ENCODE results near the gene DPP7.
"Not testable (repeated sequence)": the region's sequence is repeated elsewhere in the genome, so short reads cannot be mapped to it uniquely, and the experiment has no call there.

DPP7 gene

DNA sequence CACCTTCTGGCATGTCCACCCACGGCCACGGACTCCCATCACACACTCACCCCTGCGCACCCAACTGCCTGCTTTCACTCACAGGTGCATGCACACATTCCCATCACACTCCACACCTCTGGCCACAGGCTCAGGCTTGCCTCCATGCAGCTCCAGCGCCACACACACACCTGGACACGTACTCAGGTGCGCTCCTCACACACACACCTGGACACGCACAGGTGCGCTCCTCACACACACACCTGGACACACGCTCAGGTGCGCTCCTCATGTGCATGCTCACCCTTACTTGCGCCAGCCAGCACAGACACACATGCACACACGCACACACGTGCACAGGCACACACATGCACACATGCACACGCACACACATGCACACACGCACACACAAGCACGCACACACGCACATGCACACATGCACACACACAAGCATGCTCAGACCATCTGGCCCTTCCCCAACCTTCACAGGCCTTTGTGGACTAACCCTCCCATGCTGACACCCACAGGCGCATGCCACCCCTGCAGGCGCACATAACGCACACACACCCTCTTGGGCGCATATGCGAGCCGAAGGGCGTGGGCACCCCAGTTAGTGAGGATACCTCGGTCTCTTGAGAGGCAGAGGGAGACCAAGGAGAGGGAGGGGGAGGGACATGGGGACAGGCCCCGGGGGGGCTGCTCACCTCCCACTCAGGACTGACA lies 32.7 kb upstream of the DPP7 start:
- DNase-seq = no peak

DNA sequence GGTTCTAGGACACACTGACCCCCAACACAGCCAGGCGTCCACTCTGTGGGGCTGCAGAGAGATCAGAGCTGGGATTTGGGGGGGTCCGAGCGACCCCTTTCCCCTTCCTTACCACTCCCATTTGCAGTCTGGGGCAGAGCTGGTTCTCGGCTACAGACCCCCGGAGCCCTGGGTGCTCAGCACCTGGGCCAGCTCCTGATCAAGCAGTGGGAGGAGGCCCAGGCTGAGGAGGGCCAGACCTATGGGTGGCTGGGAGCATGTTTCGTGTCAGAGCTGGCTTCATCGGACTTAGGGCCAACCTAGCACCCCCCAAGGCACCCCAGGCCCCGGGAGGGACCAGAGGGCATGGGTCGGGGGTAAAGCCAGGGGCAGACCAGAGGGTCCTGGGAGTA lies 32.0 kb upstream of the DPP7 start:
- DNase-seq = no peak

DNA sequence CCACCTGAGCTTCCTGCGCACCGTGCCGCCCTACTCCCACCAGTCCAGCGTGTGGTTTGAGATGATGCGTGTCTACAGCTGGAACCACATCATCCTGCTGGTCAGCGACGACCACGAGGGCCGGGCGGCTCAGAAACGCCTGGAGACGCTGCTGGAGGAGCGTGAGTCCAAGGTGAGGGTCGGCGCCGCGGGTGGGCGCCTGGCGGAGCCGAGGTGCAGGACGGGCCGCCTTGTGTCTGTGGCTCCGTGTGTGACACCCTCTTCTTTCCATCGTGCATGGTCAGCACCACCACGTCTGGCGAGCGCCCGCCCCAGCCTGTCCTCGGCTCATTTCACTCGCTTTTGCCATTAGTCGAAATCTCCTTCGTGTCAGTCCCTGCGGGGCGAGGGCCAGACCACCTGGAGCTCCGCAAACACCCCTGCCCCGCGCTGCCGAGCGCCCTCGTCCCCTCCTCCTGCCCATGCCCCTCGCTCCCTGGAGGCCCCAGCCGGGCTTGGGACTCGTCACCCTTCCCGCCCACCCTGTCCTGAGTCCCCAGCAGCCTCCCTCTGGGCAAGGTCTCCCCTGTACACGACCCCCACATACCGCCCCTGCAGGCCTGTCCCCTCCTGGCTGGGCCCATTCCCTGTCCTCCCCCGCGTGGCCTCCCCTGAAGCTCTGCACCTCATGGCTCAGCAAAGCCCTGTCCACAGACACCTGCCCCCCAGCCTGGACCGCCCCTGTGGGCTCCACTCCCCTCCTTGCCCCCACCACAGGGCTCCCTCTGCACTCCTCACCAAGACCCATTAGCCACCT lies 31.4 kb upstream of the DPP7 start:
- no peak for DNase-seq

DNA sequence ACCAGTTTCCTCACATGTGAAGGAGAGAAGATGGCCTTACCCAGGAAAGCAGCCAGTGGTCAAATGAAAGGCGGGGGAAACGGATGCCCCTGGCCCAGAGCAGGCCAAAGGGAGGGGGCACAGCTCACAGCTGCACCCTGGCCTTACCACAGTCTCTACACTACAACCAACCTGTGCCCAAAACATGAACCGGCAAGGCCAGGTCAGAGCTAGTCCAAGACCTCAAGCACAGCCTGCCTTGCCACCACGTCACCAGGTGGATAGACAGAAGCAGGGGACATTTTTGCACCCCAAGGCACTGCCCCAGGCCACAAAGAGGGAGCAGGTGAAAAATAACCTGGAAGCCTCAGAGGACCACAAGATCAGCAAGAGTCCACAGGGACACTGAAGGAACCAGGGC lies 28.9 kb upstream of the DPP7 start:
- no peak for DNase-seq

DNA sequence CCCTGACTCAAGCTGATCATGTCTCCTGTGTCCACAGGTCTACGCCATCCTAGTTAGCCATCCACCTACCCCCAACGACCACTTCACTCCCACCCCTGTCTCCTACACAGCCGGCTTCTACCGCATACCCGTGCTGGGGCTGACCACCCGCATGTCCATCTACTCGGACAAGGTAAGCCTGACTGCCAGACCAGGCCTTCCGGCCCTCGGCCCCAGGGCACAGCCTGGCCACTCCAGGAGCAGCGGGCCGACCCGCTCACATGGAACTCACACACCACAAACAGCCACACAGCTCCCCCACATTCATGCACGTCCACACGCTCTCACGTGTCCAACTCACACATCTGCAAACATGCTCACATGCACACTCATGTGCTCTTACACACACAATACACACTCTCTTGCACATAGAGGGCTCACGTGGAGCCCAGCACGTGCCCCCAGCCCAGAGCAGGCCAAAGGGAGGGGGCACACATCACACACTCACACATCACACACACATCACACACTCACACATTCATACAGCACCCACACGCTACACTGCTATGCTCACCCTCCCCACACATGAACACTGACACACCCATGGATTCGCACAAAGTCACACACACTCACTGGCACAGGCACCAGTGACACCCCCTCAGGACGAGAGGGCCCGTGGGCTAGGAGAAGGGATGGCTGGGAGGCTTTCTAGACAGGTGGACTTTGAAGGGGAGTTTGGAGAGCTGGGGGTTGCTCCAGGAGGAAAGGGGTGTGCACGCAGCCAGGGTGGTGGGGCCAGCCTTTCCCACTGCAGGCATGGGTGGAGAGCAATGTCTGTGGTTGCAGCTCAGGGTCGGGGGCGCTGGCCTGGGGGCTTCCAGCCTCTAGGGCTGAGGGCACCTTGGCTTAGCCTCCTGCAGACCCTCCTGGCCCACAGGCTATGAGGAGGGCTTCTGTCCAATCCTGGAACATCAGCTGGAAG lies 27.7 kb upstream of the DPP7 start:
- DNase-seq = no peak

DNA sequence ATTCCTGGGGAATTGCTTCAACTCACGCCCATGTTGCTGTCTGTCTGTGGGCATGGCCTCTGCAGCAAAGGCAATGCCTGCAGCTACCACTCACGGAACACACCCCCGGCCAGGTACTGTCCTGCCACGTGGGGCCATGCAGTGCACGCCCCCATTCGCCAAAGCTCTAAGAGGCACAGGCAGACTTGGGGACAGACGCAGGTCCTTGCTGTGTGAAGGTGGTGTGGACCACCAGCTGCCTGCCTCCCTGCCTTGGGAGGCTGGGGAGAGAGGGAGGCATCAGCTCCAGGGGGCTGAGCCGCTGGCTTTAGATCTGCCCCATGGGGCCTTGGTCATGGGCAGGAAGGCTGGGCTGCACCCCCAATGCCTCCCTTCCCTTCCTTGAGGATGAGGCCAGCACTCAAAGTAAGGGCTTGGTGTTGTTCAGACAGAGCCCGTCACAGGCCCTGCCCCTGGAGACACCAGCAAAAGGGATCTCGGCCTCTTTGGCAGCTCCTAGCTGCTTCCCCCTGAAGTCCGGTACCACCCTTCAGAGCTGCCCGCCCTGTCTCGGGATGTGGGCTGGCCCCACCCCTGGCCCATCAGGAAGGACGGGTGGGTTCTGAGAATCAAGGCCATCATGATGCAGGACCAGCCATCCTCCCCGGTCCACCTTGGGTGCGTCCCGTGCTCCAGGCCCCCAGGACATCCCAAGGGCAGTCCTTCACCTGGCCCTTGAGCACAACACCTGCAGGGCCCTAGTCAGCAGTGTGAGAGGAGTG lies 26.7 kb upstream of the DPP7 start:
- DNase-seq = no peak

DNA sequence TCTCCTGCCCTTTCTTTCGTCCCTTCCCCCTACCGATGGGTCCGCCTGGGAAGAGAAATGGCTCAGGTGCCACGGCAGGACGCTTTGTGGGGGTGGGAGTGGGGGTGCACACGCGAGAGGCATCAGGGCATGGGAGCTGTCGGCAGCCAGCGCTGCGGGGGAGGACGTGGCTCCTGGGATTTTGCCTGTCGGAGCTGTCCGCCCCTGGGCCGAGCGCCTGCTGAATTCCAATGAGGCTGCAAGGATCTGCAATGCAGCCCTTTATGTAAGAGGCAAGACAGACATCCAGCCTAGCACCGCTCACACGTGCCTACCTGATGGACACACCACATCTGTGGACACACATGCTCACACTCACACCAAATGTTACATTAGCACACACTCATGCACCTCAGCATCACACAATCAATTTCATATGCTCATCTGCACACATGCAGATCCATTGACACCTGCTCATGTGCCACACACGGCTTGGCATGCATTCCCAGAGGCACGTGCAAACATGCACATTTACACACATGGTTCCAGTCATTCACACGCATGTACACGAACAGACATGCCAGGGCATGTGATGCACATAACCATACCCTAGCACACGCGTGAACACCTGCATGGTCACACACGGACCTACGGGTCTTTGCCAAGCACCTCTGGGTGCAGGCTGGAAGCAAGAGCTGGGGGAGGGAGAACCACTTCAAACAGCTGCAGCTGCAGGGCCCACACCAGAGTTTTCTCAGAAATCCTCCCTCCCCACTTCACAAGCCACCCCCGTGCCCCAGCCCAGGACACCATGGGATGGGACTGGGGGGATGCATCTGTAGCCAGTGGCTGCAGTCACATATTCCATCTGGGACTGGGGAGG lies 25.8 kb upstream of the DPP7 start:
- DNase-seq = no peak

DNA sequence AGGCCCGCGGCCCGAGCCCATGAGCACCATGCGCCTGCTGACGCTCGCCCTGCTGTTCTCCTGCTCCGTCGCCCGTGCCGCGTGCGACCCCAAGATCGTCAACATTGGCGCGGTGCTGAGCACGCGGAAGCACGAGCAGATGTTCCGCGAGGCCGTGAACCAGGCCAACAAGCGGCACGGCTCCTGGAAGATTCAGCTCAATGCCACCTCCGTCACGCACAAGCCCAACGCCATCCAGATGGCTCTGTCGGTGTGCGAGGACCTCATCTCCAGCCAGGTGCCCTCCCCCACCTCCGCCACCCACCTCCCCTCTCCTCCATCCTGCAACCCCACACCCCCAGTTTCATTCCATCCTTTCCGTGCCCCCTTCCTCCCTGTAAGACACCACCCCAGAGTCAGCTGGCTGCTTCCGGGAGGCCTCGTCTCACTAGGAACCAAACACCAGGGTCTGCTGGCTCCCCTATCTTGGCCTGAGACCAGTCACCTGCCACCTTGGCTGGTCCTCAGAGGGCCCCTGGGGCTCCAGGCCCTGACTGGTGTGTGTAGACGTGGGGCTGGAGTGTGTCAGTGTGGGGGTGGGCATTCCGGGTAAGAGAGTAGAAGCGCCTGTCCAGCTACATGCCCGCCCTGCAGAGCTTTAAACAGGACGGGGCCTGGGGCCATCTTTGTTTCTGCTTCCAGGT lies 25.1 kb upstream of the DPP7 start:
- no peak for DNase-seq

DNA sequence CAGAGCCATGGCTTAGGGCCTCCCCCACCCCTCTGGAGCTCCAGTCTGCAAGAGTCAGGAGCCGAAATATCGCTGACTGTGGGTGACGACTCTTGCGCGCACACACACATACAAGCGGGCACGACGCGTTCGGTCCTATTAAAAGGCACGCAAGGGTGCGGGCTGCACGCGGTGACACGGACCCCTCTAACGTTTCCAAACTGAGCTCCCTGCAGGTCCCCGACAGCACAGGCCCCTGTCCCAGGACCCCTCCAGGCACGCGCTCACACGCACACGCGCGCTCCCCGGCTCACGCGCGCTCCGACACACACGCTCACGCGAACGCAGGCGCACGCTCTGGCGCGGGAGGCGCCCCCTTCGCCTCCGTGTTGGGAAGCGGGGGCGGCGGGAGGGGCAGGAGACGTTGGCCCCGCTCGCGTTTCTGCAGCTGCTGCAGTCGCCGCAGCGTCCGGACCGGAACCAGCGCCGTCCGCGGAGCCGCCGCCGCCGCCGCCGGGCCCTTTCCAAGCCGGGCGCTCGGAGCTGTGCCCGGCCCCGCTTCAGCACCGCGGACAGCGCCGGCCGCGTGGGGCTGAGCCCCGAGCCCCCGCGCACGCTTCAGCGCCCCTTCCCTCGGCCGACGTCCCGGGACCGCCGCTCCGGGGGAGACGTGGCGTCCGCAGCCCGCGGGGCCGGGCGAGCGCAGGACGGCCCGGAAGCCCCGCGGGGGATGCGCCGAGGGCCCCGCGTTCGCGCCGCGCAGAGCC lies 24.4 kb upstream of the DPP7 start, which contains the start of gene GRIN1:
Gene GRIN1 (plus strand): TSS at position 433 of the 746 bp plus-strand sequence. CDS start 333 bp downstream, outside the sequence.
- DNase-seq = no peak

DNA sequence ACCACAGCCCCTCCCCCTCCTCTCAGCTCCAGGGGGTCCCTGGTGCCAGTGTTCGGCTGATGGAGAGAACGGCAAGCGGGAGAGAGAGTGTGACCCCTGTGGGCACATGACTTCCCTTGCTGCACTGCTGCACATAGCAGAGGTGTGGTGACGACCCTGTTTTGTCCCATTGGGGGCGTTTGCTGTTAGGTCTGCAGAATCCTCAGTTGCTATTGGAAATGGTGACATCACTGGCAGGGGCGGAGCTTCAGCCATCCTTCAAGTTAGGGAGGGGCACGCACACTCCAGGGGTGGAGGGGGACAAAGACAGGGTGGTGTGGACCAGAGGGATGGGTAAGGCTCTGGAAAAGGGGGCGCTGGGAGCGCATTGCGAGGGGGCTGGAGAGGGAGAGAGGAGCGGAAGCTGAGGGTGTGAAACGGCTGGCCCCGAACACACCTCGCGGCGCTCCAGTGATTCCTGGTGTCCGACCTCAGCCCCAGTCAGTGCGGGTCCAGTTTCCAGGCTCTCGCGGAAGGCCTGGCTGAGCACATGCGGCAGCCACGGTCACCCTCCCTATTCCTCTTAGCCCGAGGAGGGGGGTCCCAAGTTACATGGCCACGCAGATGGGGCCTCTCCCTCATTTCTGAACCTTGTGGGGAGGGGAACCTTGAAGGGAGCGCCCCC lies 23.7 kb upstream of the DPP7 start:
- no peak for DNase-seq

DNA sequence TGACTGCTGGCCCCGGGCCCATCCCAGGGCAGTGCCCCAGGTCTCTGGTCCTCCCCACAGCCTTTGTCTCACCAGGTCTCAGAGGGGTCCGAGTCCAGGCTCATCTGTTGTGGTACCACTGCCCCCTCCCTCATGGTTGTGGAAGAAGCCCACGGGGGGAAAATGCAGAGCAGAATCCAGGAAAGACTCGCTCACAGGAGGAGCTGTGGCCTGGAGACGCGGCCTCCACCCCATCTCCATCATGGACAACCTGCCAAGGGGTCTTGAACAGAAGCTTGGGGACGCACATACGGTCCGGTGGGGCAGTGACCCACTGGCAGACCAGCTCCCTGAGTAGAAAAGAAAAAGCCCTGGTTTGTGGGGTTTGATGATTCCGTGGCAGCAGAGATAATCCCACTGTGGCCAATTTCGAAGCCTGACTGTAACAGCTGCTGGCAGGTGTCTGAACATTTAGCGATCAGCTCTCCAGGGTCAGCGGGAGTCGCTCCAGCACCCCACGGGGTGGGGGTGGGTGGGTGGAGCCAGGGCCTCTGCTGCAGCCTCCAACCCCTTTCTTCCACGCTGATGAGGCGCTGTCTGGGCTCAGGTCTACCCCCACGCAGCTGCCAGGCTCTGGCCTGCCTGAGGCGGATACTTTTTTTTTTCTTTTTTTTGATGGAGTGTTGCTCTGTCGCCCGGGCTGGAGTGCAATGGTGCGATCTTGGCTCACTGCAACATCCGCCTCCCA lies 22.5 kb upstream of the DPP7 start:
- no peak for DNase-seq

DNA sequence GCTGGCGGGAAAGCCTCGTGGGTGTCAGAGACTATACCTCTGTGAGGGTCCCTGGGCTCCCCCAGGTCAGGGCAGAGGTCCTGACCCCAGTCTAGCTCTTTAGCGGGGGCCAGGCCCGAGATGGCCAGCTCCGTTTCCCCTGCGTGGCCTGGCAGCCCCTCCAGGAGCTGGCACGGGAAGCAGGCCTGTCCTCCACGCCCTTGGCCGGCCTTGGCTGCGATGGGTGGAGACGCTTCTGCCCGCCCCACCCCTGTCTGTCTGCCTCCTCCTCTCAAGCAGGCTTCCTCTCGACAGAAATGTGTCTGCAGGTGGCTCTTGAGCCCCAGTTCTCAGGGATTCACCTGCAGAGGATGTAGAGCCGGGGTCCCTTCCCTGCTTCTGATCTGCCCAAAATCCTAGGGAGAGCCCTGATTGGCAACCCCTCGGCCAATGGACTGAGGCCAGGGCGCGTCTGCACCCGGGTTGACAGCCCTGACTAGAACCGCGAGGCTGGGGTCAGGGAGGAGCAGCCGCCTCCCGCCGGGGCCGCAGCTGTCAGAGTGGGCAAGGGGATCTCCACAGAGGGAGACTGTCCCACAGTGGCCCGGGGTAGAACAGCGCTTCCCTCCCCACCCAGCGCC lies 21.8 kb upstream of the DPP7 start:
- DNase-seq = no peak

DNA sequence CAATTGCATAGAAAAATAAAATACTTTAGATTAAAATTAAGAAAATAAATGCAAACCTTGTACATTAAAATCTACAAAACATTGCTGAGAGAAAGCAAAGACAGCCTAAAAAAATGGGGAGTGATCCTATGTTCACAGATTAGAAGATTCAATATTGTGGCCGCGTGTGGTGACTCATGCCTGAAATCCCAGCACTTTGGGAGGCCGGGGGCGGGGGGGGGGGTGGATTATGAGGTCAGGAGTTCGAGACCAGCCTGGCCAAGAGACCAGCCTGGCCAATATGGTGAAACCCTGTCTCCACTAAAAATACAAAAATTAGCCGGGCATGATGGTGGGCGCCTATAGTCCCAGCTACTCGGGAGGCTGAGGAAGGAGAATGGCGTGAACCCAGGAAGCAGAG lies 20.6 kb upstream of the DPP7 start:
- not testable (repeated sequence) for DNase-seq

DNA sequence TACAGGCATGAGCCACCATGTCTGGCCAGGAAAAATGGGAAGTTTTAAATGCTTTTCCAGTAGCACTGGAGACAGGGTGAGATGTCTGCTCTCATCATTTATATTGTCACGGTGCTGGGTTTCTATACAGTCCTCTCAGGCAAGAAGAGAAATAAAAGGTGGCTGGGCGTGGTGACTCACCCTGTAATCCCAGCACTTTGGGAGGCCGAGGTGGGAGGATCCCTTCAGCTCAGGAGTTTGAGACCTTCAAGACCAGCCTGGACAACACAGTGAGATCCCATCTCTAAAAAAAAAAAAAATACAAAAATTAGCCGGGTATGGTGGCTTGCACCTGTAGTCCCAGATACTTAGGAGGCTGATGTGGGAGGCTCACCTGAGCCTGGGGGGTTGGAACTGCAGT lies 19.7 kb upstream of the DPP7 start:
- DNase-seq = no peak

DNA sequence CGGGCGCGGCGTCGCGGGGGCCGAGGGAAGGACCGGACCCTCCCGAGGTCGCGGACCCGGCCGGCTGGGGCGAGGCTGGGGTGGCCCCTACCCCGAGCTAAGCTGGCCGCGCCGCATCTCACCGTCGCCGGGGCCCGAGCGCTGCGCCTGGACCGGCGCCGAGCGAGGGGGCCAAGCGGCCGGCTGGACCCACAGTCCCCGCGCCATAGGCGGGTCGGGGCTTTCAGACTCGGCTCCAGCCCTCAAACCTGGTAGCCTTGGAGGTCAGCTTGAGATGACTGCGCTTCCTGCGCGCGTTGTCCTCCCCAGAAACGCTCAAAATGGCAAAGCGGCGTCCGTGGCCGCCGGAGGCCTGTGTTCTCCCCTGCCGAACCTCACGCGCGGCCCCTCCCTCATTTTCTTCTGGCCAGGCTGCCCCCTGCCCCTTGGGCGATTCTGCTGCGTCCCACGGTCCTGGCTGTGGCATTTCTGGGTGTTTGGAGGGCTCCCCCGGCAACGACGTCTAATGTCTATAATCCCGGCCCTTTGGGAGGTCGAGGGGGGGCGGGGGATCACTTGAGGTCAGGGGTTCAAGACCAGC lies 15.7 kb upstream of the DPP7 start:
- DNase-seq = no peak

DNA sequence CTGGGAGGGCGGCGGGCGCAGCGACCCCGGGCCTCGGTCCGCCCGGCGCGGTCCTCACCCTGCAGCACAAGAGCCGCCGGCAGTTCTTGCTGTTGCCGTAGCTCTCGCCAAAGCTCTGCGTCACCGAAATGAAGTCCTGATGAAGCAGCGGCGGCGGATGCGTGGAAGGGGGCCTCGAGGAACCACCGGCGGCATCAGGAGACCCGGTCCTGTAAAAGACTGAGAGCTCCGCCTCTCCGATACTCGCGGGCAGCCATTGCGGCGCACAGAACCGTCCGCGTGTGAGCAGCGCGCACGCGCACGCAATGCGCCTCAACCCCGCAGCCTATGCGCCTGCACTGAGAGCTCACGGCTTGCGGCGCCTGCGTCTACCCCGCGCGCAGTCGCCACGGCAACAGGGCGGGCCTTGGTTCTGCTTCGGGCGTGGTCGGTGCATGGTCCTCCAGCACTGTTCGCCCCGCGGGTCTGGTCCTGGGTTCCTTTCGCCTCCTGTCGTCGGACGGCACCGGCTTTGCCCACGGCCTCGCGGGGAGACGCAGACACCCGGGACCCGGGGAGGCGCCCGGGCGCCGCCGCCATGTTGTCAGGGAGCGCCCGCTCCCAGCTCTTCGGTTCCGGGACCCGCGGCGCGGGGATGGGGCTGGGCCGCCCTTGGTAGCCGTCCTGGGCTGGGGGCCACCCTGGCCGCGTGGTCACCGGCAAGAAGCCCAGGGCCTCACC lies 15.1 kb upstream of the DPP7 start:
- DNase-seq = peak; percentile 58

DNA sequence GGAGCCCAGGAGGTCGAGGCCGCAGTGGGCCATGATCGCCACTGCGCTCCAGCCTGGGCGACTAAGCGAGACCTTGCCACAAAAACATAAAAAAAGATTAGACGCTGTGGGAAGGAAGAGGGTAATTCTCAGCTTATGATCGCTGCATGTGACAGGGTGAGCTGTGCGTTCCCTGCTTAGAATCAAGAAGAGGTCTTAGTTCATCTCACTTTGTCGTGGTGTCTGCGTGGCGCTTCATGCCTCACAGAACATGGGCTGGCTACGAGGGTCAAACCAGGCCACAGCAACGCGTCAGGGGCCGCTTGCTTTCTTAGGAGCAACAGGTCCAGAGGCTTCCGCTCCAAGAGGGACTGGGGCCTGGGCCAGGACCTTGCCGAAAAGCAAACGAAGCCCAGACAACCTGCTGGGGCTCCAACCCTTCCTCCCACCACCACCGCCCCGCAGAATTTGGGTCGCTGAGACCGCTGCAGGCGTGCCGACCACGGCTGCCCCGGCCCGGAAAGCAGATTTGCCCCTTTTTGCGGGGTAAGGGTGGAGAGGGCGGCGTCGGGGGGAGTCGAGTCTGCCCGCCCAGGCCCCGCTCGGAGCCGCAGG lies 14.4 kb upstream of the DPP7 start:
- no peak for DNase-seq

Data from NCI-H1694 (cell line).